ENCODE results near the gene DHPS. TPM values are rescaled to one million over a fixed set of nuclear protein-coding genes. Genes with fewer than 3 reads are reported as not detected.
"Not testable (repeated sequence)": the region's sequence is repeated elsewhere in the genome, so short reads cannot be mapped to it uniquely, and the experiment has no call there.

Gene DHPS
- polyA plus RNA-seq, 12 donors: 51.6 to 79.8 (median 62.6) TPM; not detected in 1

DNA sequence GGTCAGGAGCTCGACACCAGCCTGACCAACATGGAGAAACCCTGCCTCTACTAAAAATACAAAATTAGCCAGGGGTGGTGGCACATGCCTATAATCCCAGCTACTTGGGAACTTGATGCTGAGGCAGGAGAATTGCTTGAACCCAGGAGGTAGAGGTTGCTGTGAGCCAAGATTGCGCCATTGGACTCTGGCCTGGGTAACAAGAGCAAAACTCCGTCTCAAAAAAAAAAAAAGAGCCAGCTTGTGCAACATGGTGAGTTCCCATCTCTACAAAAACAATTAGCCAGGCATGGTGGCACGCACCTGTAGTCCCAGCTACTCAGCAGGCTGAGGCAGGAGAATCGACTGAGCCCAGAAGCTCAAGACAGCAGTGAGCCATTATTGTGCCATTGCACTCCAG lies 3.6 kb downstream of the DHPS start:
- not testable (repeated sequence) for DNase-seq

DNA sequence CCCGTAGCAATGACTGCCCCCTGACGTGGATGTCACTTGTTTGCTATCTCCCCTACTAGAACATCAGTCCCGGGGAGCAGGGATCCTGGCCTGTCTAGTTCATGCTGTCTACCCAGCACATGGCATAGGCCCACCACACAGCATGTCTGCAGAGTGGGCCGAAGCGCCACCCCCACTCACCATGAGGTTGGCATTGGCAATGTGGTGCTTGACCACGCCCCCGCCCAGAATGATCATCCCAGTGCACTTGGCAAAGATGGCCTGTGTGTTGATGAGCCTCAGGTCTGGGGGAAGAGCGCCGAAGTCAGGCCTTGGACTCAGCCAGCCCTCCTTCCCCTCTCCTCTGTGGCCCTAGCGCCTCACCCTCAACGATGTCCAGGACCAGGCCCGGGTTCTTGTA lies 4.8 kb downstream of the DHPS start:
- no peak for DNase-seq

DNA sequence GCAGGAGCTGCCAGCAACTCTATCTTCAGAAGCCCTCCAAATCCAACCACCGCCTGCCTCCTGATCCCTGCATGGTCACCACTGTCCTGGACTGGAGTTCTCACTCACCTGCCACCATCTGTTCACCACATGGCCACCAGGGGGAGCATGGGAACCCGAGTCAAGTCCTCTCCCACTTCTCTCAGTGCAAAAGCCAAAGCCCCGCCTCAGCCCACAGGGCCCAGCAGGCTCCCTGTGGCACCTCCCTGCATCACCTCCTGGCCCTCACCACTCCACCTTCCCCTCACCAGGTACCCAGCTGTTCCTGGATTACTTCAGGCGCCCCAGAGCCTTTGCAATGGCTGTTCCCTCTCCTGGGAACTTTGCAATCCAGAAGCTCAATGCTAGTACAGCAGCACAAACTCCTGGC lies 5.3 kb downstream of the DHPS start:
- peak; percentile 77 for DNase-seq

DNA sequence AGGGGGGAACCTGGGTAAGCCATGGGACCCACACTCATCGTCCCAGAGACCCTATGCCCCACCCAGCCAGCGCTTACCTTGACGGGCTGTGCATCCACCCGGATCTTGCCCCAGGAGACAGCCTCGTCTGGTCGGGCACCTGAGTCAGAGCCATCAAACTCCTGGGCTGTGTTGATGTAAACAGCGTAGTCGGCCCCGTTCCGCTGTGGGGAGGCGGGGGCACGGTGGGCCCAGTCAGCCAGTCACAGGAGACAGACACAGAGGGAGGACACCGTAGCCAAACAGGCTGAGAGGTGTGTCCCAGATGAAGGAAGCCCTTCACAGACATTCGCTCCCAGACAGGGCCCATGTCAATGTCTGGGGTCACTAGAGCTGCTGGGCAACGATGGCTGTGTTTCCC lies 5.7 kb downstream of the DHPS start:
- no peak for DNase-seq

DNA sequence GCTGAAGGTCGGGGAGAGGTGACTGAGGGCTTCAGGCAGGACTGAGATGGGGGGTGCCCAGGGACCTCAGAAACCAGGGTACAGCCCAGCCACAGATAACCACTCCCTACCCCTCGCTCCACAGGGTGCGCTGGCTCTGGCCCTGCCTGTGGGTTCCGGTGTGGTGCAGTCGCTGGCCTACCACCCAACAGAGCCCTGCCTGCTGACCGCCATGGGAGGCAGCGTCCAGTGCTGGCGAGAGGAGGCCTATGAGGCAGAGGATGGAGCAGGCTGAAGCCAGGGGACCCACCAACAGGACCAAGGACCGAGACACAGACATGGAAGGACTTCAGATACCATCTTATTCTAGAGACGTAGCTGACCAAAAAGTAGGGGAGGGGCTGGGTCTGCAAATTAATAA lies 6.3 kb downstream of the DHPS start:
- DNase-seq: no peak

DNA sequence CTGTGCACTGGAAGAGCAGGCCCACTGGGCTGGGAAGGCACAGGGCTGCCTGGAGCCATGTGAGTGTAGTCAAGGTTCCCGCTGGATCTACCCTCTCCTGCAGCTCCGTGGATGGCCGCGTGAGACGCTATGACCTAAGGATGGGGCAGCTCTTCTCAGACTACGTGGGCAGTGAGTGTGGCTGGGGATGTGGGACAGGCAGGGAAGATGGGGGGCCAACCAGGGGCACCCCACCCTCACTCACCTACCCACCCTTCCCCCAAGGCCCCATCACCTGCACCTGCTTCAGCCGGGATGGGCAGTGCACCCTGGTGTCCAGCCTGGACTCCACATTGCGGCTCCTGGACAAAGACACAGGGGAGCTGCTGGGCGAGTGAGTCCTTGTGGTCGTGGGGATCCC lies 8.9 kb downstream of the DHPS start:
- no peak for DNase-seq

DNA sequence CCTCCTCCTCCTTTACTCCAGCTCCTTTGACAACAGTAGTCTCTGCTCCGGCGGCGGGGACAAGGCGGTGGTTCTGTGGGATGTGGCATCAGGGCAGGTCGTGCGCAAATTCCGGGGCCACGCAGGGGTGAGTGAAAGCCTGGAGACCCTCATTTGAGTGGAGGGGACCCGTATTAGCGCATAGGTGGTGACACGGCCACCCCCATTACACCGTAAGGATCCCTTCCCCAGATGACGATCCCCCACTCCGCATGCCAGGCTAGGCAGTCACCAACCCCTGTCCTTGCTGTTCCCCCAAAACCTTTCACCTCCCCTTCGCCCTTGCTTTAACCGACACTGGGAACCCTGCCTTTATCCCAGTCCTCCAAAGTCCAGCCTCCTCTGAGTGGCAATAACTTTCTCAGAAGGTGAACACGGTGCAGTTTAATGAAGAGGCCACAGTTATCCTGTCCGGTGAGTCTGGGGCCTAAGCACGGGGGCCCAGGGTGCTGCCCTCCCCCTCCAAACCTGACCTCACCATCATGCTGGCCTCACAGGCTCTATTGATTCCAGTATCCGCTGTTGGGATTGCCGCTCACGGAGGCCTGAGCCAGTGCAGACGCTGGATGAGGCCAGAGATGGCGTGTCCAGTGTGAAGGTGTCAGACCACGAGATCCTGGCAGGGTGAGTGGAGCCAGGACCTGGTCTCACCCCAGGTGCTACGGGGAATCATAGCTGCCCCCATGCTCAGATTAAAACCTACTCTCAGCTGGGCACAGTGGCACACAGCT lies 11.3 kb downstream of the DHPS start:
- DNase-seq: no peak

DNA sequence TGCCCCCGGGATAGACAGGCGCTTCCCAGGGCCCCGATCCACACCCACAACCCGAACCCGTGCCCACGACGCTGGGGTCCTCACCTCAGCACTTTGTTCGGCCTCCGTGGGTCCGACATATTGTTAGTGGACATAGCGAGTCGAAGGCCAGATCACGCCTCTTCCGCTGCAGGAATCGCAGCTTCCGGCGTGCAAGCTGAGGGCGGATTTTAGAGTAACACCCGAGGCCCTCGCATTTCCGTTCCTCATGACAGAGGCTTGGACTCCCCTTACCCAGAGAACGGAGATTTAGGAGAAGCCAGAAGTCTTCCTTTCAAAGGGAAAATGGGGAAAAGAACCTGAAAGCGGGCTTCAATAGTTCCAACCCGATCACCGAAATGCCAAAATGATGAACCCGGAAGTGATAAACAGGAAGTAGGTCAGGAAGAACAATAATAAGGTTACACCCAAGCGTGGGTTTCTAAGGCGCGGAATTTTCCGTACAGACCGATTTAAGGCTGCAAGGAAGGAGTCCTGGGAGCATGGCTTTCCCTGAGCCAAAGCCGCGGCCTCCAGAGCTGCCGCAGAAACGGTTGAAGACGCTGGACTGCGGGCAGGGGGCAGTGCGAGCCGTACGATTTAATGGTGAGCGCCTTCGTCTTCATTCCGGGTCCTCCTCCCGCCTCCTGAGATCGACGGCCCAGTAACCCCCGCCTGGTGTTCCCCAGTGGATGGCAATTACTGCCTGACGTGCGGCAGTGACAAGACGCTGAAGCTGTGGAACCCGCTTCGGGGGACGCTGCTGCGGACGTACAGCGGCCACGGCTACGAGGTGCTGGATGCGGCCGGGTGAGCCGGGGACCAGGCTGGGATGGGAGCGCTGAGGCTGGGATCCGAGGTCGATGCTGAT lies 12.2 kb downstream of the DHPS start:
- peak; percentile 90 for DNase-seq

DNA sequence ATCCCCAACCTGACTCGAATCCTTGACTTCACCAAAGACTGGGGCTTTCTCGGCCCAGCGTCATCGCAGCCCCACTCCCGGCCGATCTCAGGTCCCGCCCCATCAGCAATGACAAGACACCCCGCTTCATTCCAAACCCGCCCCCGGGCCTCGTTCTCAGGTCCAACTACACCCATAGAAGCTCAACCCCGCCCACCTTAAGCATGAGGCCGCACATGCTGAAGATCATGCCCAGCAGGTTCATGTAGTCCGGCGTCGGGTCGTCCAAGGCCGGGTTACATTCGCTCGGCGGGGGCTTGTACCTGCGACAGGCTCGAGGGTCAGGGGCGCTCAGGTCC lies 12.8 kb downstream of the DHPS start:
- peak; percentile 68 for DNase-seq

DNA sequence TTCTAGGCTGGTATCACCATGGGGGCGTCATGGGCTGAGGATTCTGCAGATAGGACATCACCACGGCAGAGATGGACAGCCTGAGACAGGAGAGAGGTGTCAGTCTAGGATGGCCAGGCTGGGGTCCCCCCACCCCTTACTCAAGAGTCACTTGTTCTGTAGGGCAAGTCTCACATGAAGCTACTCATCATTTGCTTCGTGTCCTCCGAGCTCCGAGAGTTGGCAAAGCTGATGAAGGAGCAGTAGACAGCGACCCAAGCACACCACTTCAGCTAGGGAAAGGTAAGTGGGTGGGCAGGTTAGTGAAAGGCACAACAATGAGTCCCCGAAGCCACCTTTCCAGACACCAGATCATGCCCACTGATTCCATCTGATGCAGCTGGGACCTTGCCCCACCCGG lies 13.3 kb downstream of the DHPS start:
- DNase-seq: no peak

DNA sequence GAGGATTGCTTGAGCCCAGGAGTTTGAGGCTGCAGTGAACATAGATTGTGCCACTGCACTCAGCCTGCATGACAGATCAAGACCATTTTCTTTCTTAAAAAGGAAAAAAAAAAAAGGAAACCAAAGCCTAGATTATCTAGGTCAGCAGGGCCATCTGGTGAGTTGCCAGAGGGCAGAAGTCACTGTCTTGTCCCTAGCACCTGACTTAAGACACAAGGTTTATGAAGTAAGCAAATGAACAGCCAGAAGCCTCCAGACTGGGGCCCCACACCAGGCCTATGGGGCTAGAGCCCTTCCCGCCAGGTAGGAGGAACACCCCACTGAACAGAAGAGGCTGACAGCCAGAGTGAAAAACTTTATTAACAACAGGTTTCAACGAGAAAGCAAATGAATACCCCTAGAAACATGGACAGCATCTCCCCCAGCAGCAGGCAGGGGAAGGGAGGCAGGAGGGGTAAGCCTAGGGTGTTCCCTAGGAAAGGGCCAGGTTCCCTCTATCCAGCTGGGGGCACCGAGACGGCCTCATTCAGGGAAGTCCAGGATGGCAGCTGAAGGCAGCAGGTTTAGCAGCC lies 13.9 kb downstream of the DHPS start:
- no peak for DNase-seq

DNA sequence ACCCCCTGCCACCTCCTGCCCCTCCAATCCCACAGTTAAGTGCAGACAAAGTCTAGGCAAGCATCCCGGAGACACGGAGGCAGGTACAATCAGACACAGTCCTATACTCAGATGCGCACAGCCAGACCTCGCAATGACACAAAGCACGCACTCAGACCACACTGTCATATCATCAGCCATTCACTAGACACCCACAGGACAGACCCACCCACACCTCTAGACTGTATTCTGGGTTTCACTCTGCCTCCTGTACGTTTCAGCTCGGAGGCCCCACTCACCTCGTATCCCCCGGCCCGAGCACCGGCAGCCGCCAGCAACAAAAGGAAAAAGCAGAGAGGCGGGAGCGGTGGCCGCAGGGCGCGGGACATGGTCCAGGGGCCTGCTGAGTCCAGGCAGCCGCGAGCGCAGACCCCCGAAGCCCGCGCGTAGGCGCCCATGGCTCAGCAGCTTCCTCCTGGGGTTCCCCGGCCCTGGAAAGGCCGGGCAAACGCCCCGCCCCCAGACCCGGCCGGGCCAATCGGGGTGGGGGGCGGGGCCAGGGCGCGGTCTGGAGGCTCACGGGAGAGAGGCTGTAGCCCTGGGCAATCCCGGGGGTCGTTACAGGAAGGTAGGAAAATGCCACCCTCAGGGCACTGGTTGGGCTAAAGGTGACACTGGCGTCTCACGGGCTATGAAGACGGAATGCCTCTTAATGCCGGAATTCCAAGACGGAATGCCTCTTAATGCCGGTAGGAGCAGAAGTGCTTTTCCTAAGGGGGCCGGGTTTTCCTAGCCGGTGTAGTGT lies 15.2 kb downstream of the DHPS start, which contains the start of the genes MAN2B1 and WDR83:
TSS of gene MAN2B1 (minus strand) at position 478 of the 784 bp plus-strand sequence. CDS start at position 437, 41 bp downstream.
TSS of gene WDR83 (plus strand) at position 543 of the 784 bp plus-strand sequence. CDS start 2,984 bp downstream, outside the sequence.
- peak; percentile 76 for DNase-seq

DNA sequence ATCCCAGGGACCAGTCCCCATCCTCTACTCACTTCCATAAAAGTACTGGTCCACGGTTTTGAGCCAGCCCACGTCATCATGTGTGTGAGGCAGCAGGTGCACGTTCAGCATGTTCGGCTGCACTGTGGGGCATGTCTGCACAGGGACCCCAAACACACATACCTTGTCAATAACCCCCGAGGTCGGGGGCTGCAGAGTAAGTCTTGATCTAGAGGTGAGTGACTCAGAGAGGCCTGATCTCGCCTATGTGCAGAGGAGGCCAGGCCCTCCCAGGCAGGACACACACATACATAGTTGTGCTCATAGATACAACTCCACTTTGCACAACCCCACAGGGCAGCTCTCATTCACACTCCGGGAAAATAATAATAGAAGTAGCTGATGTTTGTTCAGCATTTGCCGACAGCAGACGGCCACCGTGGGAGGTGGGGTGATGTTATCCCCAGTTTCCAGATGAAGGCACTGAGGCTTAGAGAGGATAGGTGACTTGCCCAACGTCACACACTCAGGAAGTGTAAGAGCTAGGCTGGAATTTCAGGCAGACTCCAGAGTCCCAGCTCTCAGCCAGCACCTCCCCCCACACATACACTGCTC lies 15.9 kb downstream of the DHPS start:
- DNase-seq: no peak

DNA sequence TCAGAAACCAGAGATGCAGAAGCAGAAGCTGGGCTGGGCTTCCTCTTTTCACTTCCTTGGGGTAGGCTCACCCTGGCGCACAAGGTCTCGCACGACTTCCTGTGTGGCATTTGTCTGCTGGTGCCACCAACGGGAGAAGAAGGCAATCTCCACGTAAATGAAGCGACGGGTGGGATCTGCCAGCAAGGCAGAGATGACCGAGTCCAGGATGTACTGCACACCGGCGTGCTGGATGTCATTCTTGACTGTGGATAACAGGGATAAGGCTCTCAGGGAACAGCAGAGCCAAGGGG lies 16.5 kb downstream of the DHPS start:
- no peak for DNase-seq

DNA sequence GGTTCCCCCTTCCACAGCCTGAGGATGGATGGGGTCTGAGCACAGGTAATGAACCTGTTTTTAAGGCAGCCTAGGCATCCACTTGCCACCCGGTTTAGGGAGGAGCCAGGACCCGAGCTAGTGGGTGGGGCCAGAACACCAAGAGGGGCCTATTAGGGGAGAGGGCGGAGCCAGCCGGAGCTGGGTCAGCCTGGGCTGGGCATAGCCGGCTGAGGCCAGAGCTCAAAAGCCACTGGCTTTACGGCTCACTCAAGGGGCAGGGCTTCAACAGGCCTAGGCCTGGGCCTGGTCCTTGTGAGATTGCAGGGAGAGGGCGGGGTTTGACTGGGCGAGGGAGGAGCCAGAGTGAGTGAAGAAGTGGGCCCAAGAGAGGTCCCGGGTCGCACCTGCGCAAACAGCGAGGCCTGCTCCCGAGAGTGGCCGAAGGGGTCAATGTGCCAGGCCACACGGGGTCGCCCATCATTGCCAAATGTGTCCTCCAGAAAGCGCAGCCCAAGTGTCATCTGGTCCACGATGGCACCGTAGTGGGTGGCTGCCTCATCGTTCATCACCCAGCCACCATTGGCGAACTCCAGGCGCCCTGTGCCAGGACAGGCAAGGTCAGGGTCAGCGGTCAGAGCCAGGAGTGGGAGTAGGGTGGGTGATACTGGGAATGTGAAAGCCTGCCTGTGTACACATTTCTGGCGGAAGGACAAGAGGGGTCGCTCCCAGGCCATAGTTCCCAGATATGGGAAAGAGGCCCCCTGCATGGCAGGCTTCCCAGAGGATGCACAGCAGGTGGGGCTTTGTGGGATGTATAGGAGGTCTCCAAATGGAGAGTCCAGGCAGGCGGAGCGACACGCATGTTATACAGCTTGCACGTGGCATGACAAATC lies 17.0 kb downstream of the DHPS start:
- no peak for DNase-seq

DNA sequence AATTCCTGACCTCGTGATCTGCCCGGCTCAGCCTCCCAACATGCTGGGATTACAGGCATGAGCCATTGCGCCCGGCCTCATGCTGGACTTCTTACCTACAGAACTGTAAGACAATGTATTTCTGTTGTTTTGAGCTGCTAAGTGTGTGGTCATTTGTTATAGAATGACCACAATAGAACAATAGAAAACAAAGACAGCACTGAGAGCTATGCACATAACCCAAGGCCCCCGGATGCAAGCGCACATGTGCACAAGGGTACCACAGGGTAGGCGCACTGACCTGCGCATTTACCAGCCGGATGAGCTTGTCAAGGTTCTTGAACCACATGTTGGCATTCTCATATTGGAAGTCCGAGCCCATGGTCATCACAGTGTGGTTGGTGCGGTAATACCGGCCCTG lies 20.7 kb downstream of the DHPS start:
- DNase-seq: no peak

DNA sequence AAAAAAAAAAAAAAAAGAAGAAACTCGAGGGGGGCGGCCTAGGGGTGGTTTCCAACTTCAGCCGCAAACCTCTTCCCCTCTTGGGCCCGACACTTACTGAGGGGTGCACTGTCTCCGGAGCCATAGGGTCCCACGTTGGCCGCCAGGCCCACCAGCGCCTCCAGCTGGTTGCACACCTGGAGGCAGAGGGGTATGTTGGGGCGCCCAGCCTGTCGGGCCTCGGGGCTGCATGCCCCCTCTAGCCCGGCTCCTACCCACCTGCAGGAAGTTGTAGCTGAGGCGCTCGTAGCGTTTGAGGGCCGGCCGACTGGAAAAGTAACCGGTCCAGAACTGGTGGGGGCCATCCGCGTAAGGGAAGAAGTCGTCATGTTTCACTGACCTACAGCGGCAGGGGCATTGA lies 23.7 kb downstream of the DHPS start:
- DNase-seq: no peak

DNA sequence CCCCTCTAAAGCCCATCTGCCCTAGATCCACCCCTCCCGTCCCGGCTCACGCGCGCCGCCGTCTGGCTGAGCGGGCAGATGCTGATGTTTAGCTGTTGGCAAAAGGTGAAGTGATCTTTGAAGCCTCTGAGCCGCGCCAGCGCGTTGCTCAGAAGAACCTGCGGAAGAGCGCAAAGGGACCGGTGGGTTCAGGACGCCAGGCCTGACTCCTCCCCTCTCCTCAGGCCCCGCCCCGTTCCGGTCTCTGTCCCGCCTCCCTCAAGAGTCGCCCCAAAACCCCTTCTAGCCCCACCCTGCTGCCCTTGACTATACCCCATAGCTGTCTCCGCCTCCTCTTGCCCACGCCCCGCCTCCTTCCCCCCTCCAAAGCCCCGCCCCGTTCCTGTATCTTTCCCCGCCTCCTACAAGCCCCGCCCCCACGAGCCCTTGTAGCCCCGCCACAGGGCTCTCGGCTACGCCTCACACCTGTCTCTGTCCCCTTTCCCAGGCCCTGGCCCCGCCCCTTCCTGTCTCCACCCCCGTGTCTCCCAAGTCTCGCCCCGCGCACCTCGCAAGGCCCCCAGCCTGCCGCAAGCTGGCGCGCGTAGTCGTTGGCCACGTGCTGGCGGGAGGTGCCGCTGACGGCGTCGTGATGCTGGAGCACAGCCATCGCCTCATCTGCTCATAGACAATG lies 24.6 kb downstream of the DHPS start:
- DNase-seq: no peak

DNA sequence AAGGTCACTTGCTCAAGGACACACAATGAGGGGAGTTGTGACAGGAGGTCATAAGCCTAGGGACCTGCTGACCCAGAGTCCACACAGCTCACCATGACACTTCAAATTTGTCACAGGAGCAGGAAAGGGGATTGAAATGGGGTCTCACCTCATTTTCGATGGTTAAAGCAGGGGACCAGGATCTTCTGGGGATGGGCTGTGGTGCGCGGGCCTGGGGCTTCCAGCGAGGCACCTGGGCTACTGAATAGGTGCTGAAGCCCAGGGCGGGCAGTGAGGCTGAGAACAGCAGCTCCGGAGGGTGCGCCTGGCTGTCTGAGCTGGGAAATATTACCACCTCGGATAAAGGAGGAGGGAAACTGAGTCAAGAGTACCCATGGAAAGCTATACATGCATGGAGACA lies 26.1 kb downstream of the DHPS start:
- no peak for DNase-seq

DNA sequence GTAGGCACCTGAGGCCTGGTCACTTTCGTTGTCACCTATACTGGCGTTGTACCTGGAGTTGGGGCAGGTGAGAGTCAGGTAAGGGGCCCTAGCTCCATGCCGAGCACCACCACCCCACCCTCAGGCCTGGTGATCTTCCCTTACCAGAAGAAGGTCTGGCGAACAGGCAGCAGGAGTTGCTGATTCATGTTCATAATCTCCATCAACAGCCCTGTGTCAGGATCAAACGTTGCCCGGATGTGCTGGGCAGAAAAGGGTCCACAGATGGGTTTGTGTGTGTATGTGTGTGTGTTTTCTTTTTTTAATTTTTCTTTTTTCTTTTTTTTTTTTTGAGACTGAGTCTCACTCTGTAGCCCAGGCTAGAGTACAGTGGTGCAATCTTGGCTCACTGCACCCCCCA lies 29.5 kb downstream of the DHPS start:
- no peak for DNase-seq

All from muscle of arm (tissue), 12 donors.